Glomerular visceral epithelial cell (primary cell): Measurements from ENCODE around the gene GLRA2.

ENCODE experiments used
- DNase-seq: peaks from one replicate; pipeline ENCODE4 v3.0.0-alpha.2; 2016; ENCODE audit errors: extremely low spot score

GLRA2 gene

DNA sequence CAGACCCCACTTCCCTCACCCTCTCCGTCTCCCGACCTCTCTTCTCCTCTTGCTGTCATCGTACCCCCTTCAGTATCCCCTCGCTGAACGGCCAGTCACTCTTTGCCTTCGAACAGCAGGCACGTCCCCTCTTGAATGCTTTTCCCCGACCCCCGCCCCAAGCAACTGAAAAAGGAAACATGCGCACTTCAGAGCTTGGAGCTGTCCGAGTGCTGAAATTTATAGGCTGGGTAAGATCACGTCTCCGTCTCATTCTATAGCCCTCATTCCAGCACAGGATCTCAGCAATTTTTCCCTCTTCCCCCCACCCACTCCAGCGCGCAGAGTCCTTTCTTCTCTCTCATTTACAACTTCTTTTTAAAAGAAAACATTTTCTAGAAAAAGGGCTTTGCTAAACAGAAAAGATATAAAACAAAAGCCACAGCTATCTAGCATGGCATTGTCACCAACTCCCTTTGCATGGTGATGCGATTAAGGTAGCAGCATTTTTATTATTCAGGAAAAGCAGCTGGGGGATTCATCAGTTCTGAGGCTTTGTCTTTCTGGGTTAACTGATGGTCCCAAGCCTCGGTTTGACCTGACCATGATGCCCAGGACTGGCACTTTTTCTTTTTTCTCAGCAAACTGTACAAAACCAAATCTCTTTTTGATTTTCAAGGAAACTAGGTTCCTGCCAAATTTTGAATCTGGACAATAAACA lies at the start of gene GLRA2:
GLRA2 (plus strand) TSS at position 247 of the 700 bp plus-strand sequence. CDS start 522 bp downstream, outside the sequence.
- no peak for DNase-seq

DNA sequence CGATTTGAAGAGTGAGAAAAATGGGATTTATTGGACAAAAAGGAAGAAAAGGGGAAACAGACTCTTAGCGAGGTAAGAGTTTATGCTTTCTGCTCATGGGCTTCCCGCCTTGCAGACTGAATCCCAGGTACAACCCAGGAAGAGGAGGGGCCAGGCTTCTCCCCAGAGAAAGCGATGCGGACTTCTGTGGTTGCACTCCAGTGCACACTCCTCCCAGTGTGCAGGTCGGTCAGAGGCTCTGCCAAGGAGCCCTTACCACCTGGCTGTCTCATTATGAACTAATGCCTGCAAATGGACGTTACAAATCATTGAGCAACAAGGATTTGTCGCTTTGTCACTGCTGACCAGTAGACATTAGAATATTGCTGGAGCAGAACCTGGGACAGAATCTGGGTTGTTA lies 39.9 kb upstream of the GLRA2 start:
- no peak for DNase-seq

DNA sequence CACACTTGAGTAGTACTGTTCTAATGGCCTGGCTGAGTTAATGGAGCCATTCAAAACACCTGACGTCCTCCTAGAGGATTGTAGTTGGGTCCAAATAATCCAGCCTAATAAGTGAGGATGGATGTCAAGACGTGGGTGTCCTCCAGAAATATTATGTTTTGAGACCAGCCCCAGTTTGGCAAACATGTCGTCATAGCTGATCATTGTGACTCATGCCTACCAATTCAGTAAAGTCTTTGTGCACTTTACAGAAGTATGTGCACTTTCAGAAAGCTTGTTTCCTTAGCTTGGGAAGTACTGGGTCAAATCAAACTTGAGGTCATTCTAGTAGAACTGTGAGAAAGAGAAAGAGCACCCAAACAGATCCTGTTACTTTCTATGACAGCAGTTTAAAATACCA lies 37.6 kb upstream of the GLRA2 start:
- DNase-seq = no peak

DNA sequence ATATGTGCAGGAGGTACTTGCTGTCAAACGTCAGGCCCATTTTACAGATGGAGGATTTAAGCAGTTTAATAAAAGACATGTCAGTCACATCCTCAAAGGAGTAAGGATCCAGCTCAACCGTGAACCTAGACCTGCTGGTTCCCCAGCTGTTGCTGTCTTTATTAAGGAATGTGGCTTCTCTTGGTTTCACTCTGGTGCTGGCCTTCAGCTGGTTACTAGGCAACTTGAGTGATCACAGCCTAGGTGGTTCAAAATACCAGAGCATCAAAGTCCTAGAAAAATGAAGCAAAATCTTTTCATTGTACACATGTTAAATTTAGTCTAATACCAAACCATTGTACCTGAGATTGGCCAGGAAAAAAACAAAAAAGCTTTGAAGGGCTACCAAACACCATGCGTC lies 32.7 kb upstream of the GLRA2 start:
- no peak for DNase-seq

DNA sequence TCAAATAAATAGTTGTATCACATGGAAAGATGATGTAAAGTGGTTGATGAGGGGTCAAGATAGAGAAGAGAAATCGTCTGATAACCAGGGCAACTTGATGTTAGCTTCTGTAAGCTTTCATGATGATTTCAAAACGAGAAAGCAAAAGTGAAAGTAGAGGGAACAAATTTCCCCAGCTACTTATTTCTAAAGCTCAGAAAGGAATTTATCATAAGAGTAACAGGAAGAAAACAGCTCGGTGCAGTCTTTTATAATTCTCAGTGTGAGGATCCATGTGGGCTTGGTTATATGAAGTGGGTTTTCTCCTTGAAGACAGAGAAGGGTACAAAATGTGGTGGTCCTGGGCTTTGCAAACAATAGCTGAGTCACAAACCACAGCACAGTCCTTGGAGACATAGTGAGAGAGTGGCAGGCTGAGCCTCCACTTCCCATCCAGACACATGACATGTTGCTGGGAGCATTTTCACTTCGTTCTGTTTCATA lies 32.1 kb upstream of the GLRA2 start:
- DNase-seq = no peak

DNA sequence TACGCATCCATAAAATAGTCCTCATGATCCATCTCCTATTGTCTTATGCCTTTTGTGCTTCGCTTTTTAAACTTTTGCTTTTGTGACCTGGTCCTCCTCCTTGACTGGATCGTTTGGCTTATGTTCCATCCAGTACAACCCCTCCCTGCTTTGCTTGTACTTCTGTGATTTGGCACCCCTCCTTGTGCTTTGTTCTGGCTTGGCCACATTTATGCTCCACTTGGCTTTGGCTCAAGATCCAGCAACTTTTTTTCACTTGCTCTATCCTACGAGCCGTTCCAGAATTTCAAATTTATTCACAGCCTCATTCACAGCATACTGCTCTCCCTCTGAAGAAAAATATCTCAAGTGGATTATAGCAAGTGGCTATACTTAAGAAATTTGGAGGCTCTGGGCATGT lies 28.0 kb upstream of the GLRA2 start:
- DNase-seq = no peak

DNA sequence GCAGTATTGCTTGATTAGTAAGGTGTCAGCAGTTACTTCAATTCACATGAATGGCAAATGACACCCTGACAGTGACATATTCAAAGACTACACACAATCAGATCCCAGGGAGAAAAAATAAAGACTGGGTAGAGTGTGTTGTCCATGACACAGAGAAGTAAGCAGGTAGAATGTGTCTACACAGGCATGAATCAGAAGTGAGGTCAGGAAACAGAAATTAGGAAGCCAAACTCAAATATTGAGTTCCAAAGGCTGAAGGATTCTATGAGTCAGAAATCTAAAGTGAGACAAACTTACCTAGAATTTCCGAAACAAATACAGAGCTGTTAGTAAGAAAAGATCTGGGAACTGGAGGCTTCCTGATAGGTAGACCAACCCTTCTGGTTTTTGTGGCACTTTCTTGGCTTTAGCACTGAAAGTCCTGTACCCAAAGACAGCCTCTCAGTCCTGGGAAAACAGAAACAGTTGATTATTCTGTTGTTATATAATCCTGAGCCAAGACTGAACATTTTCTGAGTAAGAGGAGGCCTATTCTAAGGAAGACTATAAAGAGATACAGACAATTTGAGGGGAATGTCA lies 24.3 kb upstream of the GLRA2 start:
- no peak for DNase-seq

DNA sequence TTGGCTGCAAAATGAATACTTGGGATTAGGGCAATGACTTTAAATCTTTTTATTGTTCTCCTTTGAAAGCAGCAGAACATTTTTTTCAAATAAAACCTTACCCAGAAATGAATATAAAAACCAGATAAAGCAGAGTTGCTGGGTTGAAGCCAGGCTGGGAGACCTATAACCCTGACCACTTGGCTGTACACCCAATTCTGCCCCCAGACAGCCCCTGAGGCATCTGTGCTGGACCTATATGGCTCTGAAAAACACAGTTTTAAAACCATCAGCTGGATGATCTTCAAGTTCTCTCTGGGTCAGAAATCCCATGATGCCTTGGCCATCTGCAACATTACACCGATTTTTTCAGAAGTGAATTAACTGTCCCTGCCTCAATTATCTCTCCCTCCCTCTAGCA lies 23.7 kb upstream of the GLRA2 start:
- DNase-seq = no peak

DNA sequence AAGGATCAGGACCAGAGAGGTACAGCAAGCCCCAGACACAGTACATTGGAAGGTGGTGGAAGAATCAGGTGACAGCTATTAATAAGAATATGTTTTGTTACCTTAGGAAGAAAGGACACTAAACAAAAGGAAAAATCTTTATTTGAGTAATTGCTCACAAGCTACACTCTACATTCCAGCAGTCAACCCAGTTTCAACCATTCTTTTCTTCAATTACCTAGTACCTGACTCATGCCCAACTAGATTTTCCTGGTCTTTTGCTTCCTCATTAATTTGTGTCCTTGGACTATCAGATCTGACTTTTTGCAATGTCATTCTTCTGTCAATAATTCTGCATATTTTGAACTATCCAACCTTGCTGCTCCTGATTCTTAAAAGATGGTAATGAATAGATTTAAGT lies 22.5 kb upstream of the GLRA2 start:
- DNase-seq = no peak

DNA sequence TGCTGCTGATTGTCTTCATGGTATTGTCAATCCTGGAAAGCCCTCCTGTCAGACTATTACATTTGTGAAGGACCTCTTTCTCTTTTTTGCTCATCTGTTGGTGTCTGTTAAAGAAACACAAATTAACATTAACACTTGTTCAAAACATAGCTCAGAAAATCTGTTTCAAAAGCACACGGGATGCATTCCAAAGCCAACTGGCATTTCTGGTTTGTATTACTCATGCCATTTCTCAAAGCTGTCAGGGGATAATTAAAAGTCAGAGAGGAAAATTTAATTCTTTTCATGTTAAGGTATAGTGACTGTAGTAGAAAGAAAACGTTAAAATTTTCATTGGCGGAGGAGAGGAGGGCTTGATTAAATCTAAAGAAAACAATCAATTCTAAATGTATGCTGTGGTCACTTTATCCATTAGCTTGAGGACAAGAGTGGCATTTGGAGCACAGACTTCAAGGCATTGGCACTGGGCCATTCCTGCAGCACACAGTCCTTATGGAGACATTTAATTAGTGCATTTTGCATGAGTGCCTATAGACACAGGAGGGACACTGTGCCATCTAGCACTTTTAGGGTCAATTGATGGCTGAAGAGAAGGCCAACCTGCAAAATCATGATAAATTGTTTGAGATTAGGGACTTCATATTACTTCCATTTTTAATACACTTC lies 21.2 kb upstream of the GLRA2 start:
- no peak for DNase-seq

DNA sequence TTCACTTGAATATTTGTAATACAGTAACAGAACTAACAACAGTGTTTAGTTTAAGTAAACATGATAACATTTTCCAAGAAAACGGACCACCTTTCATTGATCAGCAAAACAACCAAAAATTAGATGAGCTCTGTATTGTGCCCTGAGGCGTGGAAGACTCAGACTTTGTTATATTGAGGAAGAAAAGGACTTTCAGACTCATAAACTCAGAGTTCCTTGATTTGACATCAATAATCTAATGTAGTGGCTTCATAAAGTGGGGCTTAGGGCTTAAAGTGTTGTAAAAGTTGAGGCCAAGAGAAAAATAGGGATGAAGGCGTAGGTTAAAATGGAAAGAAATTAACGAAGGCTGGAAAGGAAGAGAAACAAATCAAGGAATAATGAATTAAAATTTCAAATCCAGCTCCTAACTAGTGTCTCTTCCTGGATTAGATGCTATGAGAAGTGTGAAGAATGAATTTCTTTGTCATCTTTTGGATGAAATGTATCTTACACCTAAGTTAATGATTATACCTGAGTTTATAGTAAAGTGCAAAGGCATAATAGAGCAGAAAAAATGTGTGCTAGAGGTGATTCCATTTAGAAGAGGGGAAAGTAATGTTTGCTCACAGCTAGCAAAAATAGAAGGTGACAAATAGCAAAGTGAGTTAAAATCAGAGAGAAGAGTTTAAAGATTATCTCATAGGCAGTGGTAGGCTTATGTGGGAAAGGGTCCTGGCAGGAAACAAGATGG lies 19.8 kb upstream of the GLRA2 start:
- no peak for DNase-seq

DNA sequence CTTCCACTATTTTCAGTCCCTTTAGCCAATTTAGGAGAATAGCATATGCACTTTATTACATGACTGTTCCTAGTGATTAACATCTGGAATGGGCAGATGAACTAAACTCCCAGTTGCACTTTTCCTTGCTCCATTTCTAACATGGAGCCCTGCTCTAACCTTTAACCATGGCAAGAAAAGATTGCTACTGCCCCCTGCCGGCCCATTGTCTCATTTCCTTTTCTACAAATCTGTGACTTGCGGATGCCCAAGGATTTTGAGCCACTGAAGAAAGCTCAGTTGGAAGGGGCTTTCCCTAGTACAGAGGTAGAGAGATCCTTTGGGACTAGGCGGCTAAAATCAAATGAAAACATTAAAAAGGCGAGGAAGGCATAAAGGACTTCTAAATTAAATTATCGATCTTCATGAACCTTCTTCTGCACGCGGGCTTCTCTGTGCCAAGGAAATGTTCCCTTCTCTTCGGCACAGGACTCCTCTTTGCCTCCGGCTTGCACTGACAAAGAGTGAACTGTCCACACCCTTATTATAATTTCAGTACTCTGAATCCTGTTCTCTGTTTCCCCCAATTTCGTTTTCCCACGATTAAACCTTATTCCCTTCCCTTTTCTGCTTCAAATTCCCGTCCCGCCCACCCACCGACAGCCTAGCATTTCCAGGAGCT lies 577 bp upstream of the GLRA2 start:
- peak; percentile 0 for DNase-seq

DNA sequence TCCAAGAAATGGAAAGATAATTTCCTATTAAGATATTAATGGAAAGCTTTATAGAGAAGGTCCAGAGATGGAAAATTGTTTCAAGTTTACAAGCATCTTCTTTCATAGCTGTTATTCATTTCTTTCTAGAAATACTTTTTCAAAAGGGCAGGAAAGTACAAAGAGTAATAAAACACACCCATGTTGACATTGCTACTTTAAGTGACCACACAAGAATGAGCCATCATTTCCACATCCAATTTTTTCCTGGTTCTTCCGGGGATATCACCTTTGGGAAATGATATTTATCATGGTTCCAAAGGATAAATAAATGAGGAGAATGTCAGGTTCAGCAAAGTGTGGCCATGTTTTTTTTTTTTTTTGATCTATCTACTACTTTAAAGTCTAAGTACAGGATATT lies 4.5 kb downstream of the GLRA2 start:
- no peak for DNase-seq

DNA sequence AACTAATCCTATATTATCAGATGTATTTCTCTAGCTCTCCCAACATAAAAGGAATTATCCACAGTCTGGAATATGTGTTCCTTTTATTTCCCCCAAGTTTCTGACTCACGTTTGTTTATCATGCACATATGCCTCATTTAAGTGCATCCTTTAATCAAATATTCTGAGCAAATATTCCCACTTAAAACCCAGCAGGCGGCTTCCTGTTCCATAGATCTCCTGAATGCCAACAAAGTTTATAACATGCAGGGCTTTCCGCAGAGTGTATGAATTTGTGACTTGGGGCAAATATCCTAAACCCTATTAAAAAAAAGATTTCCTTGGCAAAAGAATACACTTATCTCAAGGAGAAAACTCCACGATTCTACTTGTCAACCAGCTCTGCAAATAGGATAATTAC lies 16.9 kb downstream of the GLRA2 start:
- no peak for DNase-seq

DNA sequence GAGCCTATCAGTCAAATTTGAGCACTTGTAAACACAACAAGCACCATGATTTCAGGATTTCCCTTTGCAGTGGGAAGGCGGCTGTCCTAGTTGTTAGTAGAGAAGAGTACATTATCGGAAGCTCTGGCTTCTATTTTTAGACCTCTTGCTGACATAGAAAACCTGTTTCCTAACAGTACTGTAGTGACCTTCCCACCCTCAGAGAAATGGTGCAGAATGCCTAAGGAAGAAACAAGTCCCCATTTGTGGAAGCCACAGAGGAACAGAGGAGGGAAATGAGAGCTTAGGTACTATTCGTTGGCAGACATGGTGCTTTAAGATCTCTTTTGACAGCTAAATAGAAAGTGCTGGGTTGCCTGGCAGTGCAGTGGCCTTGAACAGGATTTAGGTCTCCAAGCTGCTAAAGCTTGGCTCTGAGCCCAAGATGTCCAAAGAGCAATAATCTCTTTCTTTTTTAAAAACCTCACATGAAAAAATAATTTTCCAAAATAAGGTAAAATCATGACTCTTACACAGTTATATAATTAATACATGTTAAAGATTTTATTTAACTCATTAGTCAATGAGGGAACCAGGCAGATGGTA lies 24.9 kb downstream of the GLRA2 start:
- DNase-seq = no peak

DNA sequence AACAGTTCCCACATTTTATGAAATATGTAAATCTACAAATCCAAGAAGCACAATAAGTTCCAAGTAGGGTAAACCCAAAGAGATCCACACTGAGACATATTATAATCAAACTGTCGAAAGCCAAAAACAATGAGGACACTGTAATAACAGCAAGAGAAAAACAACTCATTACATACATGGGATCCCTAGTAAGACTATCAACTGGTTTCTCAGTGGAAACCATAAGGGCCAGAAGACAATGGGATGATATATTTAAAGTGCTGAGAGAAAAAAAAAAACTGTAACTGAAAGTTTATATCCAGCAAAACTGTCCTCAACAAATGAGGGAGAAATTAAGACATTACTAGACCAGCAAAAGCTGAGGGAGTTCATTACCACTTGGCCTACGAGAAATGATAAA lies 34.7 kb downstream of the GLRA2 start:
- no peak for DNase-seq

DNA sequence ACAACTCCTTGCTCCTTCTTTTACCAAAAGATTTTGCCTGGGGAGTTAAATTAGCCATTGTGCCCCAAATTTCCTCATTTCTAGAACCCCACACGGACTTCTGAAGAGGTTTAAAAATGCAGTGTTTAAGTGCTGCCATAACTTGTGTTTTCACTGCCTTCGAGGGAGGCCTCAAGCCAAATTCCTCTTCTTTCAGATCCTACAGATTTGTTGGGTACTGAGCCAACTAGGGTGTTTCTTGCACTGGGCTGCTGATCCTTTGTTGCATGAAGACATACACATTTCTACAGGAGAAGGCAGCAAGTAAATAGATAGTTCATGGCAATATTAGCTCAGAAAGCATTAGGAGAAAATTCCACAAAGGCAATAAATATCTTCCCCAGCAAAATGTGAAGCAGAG lies 43.8 kb downstream of the GLRA2 start:
- no peak for DNase-seq

DNA sequence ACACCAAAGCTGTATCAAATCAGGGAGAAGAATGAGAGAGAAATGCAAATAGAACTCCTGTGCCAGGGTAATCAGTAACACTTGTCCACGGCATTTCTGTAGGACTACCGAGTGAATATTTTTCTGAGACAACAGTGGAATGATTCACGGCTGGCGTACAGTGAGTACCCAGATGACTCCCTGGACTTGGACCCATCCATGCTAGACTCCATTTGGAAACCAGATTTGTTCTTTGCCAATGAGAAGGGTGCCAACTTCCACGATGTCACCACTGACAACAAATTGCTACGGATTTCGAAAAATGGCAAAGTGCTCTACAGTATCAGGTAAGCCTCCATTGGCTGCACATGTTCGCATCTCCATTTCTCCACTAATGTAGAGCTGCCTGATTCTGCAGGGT lies 51.7 kb downstream of the GLRA2 start:
- DNase-seq = no peak

DNA sequence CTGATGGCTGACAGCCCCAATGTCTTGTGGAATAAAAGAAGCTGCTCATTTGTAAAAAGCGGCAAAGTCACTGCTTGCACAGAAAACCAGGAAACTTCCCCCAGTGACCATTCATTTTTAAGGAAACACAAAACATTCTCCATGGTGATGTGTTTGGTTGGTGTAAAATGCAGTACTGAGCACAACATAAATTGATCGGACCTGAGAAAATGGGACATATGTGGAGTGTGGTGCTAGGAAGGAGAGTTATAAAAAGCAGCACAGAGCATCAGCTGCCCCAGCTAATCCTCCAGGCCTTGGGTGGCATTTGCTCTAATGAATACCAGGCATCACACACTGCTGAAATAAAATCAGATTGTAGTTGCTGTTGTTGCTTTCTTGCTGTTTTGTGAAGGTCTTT lies 55.2 kb downstream of the GLRA2 start:
- DNase-seq = no peak

DNA sequence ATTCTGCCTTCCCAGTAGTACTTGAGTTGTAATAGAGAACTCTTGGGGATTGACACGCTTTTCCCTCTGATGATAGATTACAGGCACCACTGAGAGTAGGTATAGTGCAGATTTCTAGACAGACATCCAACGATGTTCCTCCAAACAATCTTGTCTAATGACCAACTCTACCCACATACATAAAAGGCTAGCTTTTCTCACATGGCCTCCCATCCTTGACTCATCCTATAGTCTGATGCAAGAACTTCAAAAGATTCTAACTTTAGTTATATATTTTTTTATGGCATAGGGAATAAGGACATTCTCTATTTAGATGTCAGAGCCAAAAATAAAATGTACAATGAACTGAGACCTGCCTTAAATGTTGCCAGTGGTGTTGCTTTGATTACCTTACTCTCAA lies 60.9 kb downstream of the GLRA2 start:
- DNase-seq = no peak

DNA sequence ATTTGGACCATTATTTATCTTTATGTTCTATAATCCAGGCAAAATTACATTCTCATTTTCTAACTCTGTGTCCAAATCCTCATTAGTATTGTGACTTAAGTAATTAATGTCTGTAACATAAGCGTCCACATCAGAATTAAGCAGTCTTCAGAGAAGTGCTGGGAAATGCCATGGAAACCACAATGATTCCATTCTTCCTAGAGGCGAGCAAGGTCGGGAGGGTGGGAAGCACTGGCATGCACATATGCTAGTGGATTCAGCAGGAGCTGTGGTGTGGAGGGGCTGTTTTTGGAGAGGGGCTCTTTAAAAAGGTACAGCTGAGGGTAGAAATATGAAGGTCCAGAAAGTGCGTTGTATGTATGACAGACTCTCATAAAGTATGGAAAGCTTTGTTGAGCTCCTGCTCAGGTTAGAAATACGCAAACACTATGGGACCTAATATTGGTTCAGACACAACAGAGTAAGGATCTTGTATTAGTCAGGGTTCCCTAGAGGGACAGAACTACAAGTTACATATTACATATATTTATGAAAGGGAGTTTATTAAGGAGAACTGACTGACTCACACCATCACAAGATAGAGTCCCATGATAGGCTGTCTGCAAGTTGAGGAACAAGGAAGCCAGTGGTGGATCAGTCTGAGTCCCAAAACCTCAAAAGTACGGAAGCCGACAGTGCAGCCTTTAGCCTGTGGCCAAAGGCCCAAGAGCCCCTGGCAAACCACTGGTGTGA lies 61.5 kb downstream of the GLRA2 start:
- no peak for DNase-seq
